ENCODE results near the gene AZGP1. TPM values are rescaled to one million over a fixed set of nuclear protein-coding genes. Genes with fewer than 3 reads are reported as not detected.
A peak's percentile ranks its signal among the peaks of the same experiment; 100 is the strongest.
"Not testable (repeated sequence)": the region's sequence is repeated elsewhere in the genome, so short reads cannot be mapped to it uniquely, and the experiment has no call there.

AZGP1 gene
- polyA plus RNA-seq, 1 experiment, result not detected

DNA sequence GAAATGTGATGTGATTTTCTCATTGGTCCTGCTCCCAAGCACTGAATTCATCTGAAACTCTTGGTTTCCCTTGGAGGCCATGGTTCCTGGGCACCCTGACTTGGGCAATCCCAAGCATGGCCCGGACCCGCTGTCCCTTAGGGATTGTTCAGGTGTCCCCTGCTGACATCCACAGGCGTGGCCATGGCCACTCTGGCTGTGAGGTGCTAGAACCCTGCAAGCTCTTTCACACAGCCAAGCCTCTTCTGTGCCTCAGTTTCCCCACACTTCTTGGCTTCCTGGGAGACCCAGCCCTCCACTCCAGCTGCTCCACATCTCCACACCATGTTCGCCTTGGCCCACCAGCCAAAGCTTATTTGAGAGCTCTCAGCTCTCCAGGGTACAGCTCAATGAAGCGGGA, 12.0 kb upstream of the AZGP1 start:
- DNase-seq (ENCODE audit: low read depth), result no peak
- ChIA-PET POLR2A (no interaction called here), CTCF (interaction anchor here (8.1 to 9.1 kb wide), 2 partner anchors 72 to 145 kb away, joined by 111 to 126 read pairs; partner anchors contain the start of gene TRIM4)
- TF ChIP-seq CTCF (IDR thresholded peaks at IDR 0.05; ENCODE audit: insufficient read depth, low read depth, low read length), result no peak
- peaks cover 1% of the 10 kb centered on the region; the same call in 1 of the 2 replicates for H3K27me3 ChIP-seq (ENCODE audit: control insufficient read depth, insufficient read depth, low read length)
- no peaks in the 10 kb centered on the region for H3K36me3 ChIP-seq (ENCODE audit: control insufficient read depth, insufficient read depth, low read length)
- H3K4me3 ChIP-seq (ENCODE audit: low read depth, low read length), result no peak overlapping the region

DNA sequence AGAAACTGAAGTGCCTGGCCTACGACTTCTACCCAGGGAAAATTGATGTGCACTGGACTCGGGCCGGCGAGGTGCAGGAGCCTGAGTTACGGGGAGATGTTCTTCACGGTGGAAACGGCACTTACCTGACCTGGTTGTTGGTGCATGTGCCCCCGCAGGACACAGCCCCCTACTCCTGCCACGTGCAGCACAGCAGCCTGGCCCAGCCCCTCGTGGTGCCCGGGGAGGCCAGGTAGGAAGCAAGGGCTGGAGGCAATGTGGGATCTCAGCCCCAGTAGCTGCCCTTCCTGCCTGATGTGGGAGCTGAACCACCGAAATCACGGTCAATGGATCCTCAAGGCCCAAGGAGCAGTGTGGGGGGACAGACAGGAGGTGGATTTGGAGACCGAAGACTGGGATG, 11.5 kb upstream of the AZGP1 start:
- H3K4me3 ChIP-seq (ENCODE audit: low read depth, low read length); POLR2A ChIA-PET; H3K36me3 ChIP-seq (ENCODE audit: control insufficient read depth, insufficient read depth, low read length); H3K27me3 ChIP-seq (ENCODE audit: control insufficient read depth, insufficient read depth, low read length); CTCF ChIA-PET; DNase-seq (ENCODE audit: low read depth): not testable (repeated sequence)

DNA sequence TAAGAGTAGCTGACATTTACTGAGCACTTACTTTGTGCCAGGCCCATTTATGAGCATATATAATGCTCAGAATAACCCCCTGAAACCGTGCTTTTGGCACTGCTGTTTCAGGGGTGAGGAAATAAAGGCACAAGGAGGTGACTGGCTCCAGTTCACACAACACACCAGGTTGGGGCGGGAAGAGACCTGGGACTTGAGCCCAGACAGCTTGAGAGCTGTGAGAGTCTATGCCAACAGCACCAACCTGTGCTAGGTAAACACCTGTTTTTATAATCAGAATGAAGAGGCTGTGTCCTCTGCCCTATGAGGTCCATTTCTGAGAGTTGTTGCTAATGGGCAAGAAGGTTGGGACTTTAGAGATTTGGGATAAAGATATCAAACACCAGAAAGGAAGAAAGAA, 8.8 kb upstream of the AZGP1 start:
- DNase-seq (ENCODE audit: low read depth), result no peak
- CTCF ChIA-PET, result no interaction called here
- TF ChIP-seq CTCF (IDR thresholded peaks at IDR 0.05; ENCODE audit: insufficient read depth, low read depth, low read length), result no peak
- Histone ChIP-seq H3K4me3 (ENCODE audit: low read depth, low read length) (no peak overlapping the region), H3K36me3 (ENCODE audit: control insufficient read depth, insufficient read depth, low read length) (no peaks in the 10 kb centered on the region), H3K27me3 (ENCODE audit: control insufficient read depth, insufficient read depth, low read length) (peaks cover 1% of the 10 kb centered on the region; the same call in 1 of the 2 replicates)
- POLR2A ChIA-PET, result no interaction called here

GRCh38 chr7:99981066-99981465, 5.2 kb upstream of the AZGP1 start:
- DNase-seq (ENCODE audit: low read depth); H3K36me3 ChIP-seq (ENCODE audit: control insufficient read depth, insufficient read depth, low read length); H3K27me3 ChIP-seq (ENCODE audit: control insufficient read depth, insufficient read depth, low read length); POLR2A ChIA-PET; H3K4me3 ChIP-seq (ENCODE audit: low read depth, low read length): not testable (repeated sequence)
- CTCF ChIA-PET, result interaction anchor here (0.5 to 7.9 kb wide), 4 partner anchors 8 to 152 kb away, joined by 3 to 77 read pairs (median 4); no protein-coding TSS in a partner anchor

GRCh38 chr7:99980448-99980872, 4.6 kb upstream of the AZGP1 start:
- DNase-seq (ENCODE audit: low read depth); POLR2A ChIA-PET; H3K27me3 ChIP-seq (ENCODE audit: control insufficient read depth, insufficient read depth, low read length); H3K36me3 ChIP-seq (ENCODE audit: control insufficient read depth, insufficient read depth, low read length); H3K4me3 ChIP-seq (ENCODE audit: low read depth, low read length): not testable (repeated sequence)
- CTCF ChIA-PET, result interaction anchor here (0.8 to 7.9 kb wide), 18 partner anchors 8 to 152 kb away, joined by 3 to 77 read pairs (median 3); partner anchors contain the start of genes AP4M1, GJC3 and MCM7

GRCh38 chr7:99979814-99980225, 4.0 kb upstream of the AZGP1 start:
- POLR2A ChIA-PET; H3K27me3 ChIP-seq (ENCODE audit: control insufficient read depth, insufficient read depth, low read length); H3K4me3 ChIP-seq (ENCODE audit: low read depth, low read length); DNase-seq (ENCODE audit: low read depth); H3K36me3 ChIP-seq (ENCODE audit: control insufficient read depth, insufficient read depth, low read length): not testable (repeated sequence)
- peak; percentile 64 for TF ChIP-seq CTCF (IDR thresholded peaks at IDR 0.05; ENCODE audit: insufficient read depth, low read depth, low read length)
- CTCF ChIA-PET, result interaction anchor here (0.7 to 7.9 kb wide), 19 partner anchors 12 to 151 kb away, joined by 3 to 77 read pairs (median 3); partner anchors contain the start of genes AP4M1, GJC3, MBLAC1 and MCM7

DNA sequence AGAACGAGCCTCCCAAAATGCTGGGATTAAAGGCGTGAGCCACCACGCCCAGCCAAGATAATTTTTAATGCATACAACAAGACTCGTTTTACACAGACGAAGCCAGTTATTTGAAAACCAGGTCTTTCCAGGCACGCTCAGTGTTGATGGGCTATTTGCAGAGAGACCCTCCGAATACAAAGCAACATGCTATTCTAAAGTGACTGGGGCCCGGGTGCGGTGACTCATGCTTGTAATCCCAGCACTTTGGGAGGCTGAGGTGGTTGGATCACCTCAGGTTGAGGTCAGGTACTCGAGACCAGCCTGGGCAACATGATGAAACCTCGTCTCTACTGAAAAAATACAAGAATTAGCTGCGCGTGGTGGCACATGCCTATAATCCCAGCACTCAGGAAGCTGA, 795 bp upstream of the AZGP1 start:
- no peak for TF ChIP-seq CTCF (IDR thresholded peaks at IDR 0.05; ENCODE audit: insufficient read depth, low read depth, low read length)
- POLR2A ChIA-PET, result no interaction called here
- no peaks in the 10 kb centered on the region for H3K27me3 ChIP-seq (ENCODE audit: control insufficient read depth, insufficient read depth, low read length)
- CTCF ChIA-PET, result interaction anchor here (0.7 to 7.9 kb wide), 3 partner anchors 15 to 1134 kb away, joined by 3 to 77 read pairs (median 6); no protein-coding TSS in a partner anchor
- H3K4me3 ChIP-seq (ENCODE audit: low read depth, low read length), result no peak overlapping the region
- no peaks in the 10 kb centered on the region for H3K36me3 ChIP-seq (ENCODE audit: control insufficient read depth, insufficient read depth, low read length)
- DNase-seq (ENCODE audit: low read depth), result no peak
